ENCODE measurements around the gene PHETA2. TPM values are rescaled to one million over a fixed set of nuclear protein-coding genes. Genes with fewer than 3 reads are reported as not detected.

The PHETA2 gene
- total RNA-seq, 2 experiments from 2014 or later = 2.8 to 3.3 TPM

DNA sequence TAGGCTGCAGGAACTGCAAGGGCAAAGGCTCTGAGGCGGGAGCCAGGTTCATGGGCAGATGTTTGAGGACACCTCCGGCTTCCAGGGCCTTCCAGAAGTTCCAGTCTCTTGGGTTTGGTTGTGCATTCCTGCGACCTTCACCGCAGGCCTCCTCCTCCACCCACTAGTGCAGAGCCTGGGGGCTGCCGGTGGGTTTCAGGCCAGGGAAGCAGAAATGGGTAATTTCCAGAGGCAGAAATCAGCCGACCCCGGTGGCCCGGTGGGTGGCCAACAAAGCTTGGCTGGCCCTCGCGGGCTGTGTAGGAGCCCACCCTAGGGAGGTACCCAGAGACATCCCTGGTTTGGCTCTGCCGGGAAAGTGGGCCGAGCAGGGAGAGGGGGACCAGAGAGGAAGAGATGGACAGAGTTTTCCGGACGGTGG lies 417 bp upstream of the PHETA2 start:
- DNase-seq = no peak
- Mint-ChIP-seq H3K36me3 (peaks cover 8% of the 10 kb centered on the region), H3K9me3 (no peaks in the 10 kb centered on the region), H3K27ac (peak overlapping the region; percentile 65), H3K4me3 (peak overlapping the region; percentile 64), H3K27me3 (no peaks in the 10 kb centered on the region), H3K4me1 (peaks cover 19% of the 10 kb centered on the region)
- POLR2A ChIA-PET = interaction anchor here (1.2 to 1.3 kb wide), 2 partner anchors 17 to 127 kb away, joined by 4 to 5 read pairs; partner anchors contain the start of genes CENPM and NDUFA6
- ATAC-seq (ENCODE audit: low read depth) = no peak

GRCh38 chr22:42074846-42075676 lies 1.0 kb downstream of the PHETA2 start:
- ATAC-seq (ENCODE audit: low read depth) (no peak), DNase-seq (no peak)
- H3K9me3 Mint-ChIP-seq = no peaks in the 10 kb centered on the region
- POLR2A ChIA-PET = interaction anchor here (1.0 to 2.3 kb wide), 2 partner anchors 15 to 128 kb away, joined by 5 to 12 read pairs; partner anchors contain the start of genes CENPM and NDUFA6
- H3K27me3 Mint-ChIP-seq = no peaks in the 10 kb centered on the region
- H3K36me3 Mint-ChIP-seq = peaks cover 9% of the 10 kb centered on the region
- peak overlapping the region; percentile 71 for H3K27ac Mint-ChIP-seq
- H3K4me3 Mint-ChIP-seq = peak overlapping the region; percentile 64
- peaks cover 20% of the 10 kb centered on the region for H3K4me1 Mint-ChIP-seq

DNA sequence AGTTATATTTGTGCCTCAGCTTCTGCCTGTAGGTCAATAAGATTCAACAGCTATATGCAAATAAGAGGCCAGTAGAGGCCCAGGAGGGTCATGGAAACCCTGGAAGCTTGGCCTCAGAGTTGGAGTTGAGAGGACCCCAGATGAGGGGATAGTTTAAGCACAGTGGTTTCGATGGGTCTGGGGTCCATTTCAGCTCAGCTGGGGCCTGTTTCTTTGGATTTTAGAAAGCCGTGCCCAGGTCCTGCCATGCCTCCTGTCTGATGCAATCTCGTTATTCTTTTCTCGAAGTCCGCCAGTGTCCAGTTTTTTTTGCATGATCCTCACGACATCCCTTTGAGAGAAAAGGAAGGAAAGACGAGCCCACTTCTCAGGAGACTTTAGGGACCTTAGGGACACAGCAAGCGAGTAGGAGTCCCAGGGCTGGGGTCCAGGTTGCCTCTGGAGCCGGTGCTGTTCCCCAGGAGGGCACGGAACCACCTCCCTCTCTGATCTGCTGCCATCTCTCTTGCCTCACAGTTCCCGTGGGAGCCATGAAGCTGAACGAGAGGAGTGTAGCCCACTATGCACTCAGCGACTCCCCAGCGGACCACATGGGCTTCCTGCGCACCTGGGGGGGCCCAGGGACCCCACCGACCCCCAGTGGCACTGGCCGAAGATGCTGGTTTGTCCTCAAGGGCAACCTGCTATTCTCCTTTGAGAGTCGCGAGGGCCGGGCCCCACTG lies 2.9 kb downstream of the PHETA2 start:
- ATAC-seq (ENCODE audit: low read depth) (no peak), DNase-seq (peak; percentile 29)
- H3K27me3 Mint-ChIP-seq = no peaks in the 10 kb centered on the region
- H3K4me3 Mint-ChIP-seq = no peak overlapping the region
- no peaks in the 10 kb centered on the region for H3K9me3 Mint-ChIP-seq
- peak overlapping the region; percentile 45 for H3K27ac Mint-ChIP-seq
- peaks cover 19% of the 10 kb centered on the region for H3K4me1 Mint-ChIP-seq
- POLR2A ChIA-PET = interaction anchor here (1.0 to 5.2 kb wide), 3 partner anchors 13 to 538 kb away, joined by 3 to 96 read pairs (median 12); partner anchors contain the start of genes NDUFA6 and POLDIP3
- peaks cover 14% of the 10 kb centered on the region for H3K36me3 Mint-ChIP-seq

- Mint-ChIP-seq H3K27me3 (no peaks in the 10 kb centered on the region), H3K27ac (no peak overlapping the region), H3K4me1 (peaks cover 21% of the 10 kb centered on the region), H3K4me3 (no peak overlapping the region), H3K36me3 (peaks cover 20% of the 10 kb centered on the region), H3K9me3 (no peaks in the 10 kb centered on the region)
- DNase-seq (peak; percentile 25), ATAC-seq (ENCODE audit: low read depth) (no peak)
- POLR2A ChIA-PET = interaction anchor here (1.2 to 5.2 kb wide), 2 partner anchors 12 to 128 kb away, joined by 4 to 96 read pairs; partner anchors contain the start of gene NDUFA6
These were observed 3.6 kb downstream of the PHETA2 start for GRCh38 chr22:42077486-42078125.

DNA sequence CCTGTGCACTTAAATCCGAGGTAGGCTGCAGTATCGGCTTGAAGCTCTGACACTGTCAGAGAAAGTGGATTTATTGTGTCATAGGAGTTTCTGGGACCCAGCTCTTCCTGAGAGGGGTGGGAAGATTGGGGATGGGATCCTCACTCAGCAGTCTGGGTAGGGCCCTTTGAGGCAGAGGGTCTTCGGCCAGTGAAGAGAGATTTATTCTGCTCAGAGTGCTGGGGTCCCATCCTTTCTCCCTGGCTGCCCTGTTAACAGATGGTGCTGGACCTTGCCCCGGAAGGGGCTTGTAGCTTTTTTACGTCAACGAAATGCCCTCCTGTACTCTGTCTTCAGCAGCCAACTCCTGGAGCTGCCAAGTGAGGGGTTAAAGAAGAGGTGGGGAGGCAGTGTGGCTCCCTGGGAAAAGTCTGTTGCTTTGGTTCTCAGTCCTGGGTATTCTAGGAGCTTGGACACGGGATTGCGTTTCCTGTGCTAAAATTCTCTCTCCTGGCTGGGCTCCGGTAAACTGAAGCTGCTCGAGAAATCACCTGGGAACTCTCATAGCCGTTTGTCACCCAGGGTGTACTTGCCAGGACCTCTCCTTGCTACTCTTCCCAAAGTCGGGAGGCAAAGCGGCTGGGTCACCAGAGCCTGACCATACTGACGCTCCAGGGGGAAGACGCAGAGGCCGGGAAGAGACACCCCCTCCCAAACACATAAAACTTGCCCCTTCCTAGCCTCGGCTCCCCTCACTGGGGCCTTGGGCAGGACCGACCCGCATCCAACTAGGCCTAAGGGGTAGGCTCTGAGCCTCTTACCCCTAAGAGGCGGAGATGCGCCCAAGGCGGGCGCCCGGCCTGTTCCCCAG lies 4.6 kb downstream of the PHETA2 start:
- no peak for ATAC-seq (ENCODE audit: low read depth)
- H3K9me3 Mint-ChIP-seq = no peaks in the 10 kb centered on the region

GRCh38 chr22:42079319-42080251 lies 5.5 kb downstream of the PHETA2 start, which contains the start of gene SMDT1:
TSS of gene SMDT1 (plus strand) at chr22:42079700. CDS start at chr22:42079769, 69 bp downstream.
- Mint-ChIP-seq H3K4me1 (peaks cover 19% of the 10 kb centered on the region), H3K4me3 (peak within 1 kb of the TSS; percentile 97), H3K27me3 (no peaks in the 10 kb centered on the region), H3K27ac (peak within 1 kb of the TSS; percentile 97), H3K36me3 (peaks cover 32% of the 10 kb centered on the region), H3K9me3 (no peaks in the 10 kb centered on the region)
- POLR2A ChIA-PET = interaction anchor here (0.9 to 5.2 kb wide), 10 partner anchors 9 to 535 kb away, joined by 3 to 96 read pairs (median 4); partner anchors contain the start of genes CENPM, NAGA, NDUFA6 and POLDIP3
- ATAC-seq (ENCODE audit: low read depth) (peak; percentile 93), DNase-seq (peak; percentile 97)

More for the DNA sequence above, 4.6 kb downstream of the PHETA2 start:
- Mint-ChIP-seq H3K4me3 (peak overlapping the region; percentile 97), H3K27ac (peak overlapping the region; percentile 97), H3K36me3 (peaks cover 25% of the 10 kb centered on the region), H3K4me1 (peaks cover 18% of the 10 kb centered on the region), H3K27me3 (no peaks in the 10 kb centered on the region)
- no peak for DNase-seq
- POLR2A ChIA-PET = interaction anchor here (0.9 to 5.2 kb wide), 8 partner anchors 9 to 366 kb away, joined by 3 to 96 read pairs (median 5); partner anchors contain the start of genes NAGA, NDUFA6, SMIM45 and WBP2NL

- DNase-seq = peak; percentile 29
- no peak for ATAC-seq (ENCODE audit: low read depth)
- Mint-ChIP-seq H3K27me3 (no peaks in the 10 kb centered on the region), H3K27ac (peak overlapping the region; percentile 97), H3K4me3 (peak overlapping the region; percentile 97), H3K36me3 (peaks cover 32% of the 10 kb centered on the region), H3K9me3 (no peaks in the 10 kb centered on the region), H3K4me1 (peaks cover 16% of the 10 kb centered on the region)
- POLR2A ChIA-PET = interaction anchor here (0.7 to 5.2 kb wide), 8 partner anchors 10 to 535 kb away, joined by 3 to 96 read pairs (median 3); partner anchors contain the start of genes CENPM, NAGA, NDUFA6 and POLDIP3
These were observed 6.2 kb downstream of the PHETA2 start for GRCh38 chr22:42080287-42080686.

GRCh38 chr22:42083119-42083518 lies 9.1 kb downstream of the PHETA2 start:
- Mint-ChIP-seq H3K9me3 (no peaks in the 10 kb centered on the region), H3K36me3 (peaks cover 42% of the 10 kb centered on the region), H3K27me3 (no peaks in the 10 kb centered on the region), H3K4me3 (no peak overlapping the region), H3K27ac (no peak overlapping the region), H3K4me1 (peaks cover 16% of the 10 kb centered on the region)
- no peak for DNase-seq
- POLR2A ChIA-PET = interaction anchor here (0.5 kb wide), 1 partner anchor 531 kb away, joined by 3 read pairs; no protein-coding TSS in a partner anchor
- ATAC-seq (ENCODE audit: low read depth) = no peak

GRCh38 chr22:42084874-42085273 lies 10.8 kb downstream of the PHETA2 start:
- ATAC-seq (ENCODE audit: low read depth) = no peak
- H3K36me3 Mint-ChIP-seq = peaks cover 54% of the 10 kb centered on the region
- POLR2A ChIA-PET = interaction anchor here (0.7 kb wide), 1 partner anchor 36 kb away, joined by 3 read pairs; no protein-coding TSS in a partner anchor
- peaks cover 20% of the 10 kb centered on the region for H3K4me1 Mint-ChIP-seq
- no peak for DNase-seq
- no peaks in the 10 kb centered on the region for H3K9me3 Mint-ChIP-seq
- no peaks in the 10 kb centered on the region for H3K27me3 Mint-ChIP-seq
- no peak overlapping the region for H3K27ac Mint-ChIP-seq
- no peak overlapping the region for H3K4me3 Mint-ChIP-seq

DNA sequence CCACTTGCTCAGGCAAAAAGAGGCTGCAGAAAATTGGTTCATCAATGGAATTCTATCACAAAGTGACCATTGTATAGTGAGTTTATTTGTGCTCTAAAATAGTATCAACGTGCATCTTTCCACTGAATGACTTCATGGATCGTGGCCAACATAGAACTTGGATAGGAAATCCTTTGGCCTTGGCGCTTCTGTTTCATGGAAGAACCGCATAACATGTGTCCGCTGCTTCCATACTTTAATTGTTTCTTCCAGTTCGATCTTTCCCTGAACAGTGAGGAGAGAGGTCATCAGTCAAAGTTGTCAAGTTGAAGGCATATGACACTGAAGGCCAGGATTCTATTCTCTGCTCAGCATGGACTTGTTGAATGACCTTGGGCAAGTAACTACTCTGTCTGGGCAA lies 12.0 kb downstream of the PHETA2 start:
- peaks cover 54% of the 10 kb centered on the region for H3K36me3 Mint-ChIP-seq
- POLR2A ChIA-PET = no interaction called here
- ATAC-seq (ENCODE audit: low read depth) = no peak
- no peak overlapping the region for H3K4me3 Mint-ChIP-seq
- H3K27me3 Mint-ChIP-seq = no peaks in the 10 kb centered on the region
- no peak overlapping the region for H3K27ac Mint-ChIP-seq
- peaks cover 20% of the 10 kb centered on the region for H3K4me1 Mint-ChIP-seq
- no peaks in the 10 kb centered on the region for H3K9me3 Mint-ChIP-seq
- no peak for DNase-seq

Measured in activated naive CD8-positive, alpha-beta T cell treated with anti-CD3 and anti-CD28 coated beads, Interleukin-2, amount 10 ng/mL, durations not matched to agents 7 days and 5 days (primary cell).